Measurements from ENCODE around the gene SUFU. TPM values are rescaled to one million over a fixed set of nuclear protein-coding genes. Genes with fewer than 3 reads are reported as not detected.
A peak's percentile ranks its signal among the peaks of the same experiment; 100 is the strongest.

Gene SUFU
- total and polyA plus RNA-seq, 2 of the 13 experiments (the other 11 are each of a cell fraction or from before 2014, with no cell fraction given), result 2.9 to 5.5 TPM

DNA sequence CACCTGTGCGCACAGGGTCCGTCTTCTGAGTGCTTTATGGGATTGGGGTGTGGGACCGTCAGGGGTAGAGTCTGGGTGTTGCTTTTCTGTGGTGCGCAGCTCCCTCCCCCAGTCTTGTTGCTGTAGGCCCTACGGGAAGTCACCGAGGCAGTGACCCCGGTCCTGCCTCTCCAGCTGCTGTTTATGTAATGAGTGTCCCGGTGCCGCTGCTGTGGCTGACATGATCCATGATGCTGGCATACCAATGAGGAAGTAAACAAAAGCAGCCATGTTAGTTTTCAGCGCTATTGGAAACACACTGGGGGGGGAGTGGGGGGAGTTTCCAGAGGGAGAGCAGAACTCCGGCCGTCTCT lies 141.6 kb downstream of the SUFU start (continued):
- TF ChIP-seq, protein P1, sequence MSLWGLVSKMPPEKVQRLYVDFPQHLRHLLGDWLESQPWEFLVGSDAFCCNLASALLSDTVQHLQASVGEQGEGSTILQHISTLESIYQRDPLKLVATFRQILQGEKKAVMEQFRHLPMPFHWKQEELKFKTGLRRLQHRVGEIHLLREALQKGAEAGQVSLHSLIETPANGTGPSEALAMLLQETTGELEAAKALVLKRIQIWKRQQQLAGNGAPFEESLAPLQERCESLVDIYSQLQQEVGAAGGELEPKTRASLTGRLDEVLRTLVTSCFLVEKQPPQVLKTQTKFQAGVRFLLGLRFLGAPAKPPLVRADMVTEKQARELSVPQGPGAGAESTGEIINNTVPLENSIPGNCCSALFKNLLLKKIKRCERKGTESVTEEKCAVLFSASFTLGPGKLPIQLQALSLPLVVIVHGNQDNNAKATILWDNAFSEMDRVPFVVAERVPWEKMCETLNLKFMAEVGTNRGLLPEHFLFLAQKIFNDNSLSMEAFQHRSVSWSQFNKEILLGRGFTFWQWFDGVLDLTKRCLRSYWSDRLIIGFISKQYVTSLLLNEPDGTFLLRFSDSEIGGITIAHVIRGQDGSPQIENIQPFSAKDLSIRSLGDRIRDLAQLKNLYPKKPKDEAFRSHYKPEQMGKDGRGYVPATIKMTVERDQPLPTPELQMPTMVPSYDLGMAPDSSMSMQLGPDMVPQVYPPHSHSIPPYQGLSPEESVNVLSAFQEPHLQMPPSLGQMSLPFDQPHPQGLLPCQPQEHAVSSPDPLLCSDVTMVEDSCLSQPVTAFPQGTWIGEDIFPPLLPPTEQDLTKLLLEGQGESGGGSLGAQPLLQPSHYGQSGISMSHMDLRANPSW (CRISPR knock-in tag; IDR thresholded peaks at IDR 0.05; ENCODE audit: borderline replicate concordance), result peak; percentile 52; the same call in 1 of the 2 replicates
- TF ChIP-seq, protein P2, sequence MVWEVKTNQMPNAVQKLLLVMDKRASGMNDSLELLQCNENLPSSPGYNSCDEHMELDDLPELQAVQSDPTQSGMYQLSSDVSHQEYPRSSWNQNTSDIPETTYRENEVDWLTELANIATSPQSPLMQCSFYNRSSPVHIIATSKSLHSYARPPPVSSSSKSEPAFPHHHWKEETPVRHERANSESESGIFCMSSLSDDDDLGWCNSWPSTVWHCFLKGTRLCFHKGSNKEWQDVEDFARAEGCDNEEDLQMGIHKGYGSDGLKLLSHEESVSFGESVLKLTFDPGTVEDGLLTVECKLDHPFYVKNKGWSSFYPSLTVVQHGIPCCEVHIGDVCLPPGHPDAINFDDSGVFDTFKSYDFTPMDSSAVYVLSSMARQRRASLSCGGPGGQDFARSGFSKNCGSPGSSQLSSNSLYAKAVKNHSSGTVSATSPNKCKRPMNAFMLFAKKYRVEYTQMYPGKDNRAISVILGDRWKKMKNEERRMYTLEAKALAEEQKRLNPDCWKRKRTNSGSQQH (CRISPR knock-in tag; IDR thresholded peaks at IDR 0.05; ENCODE audit: low read depth), result 0 out of 2 replicates have a peak, but pooled peaks have one; percentile 9
- TF ChIP-seq HDAC6 (IDR thresholded peaks at IDR 0.05; ENCODE audit: low read depth, low read length), result no peak
- TF ChIP-seq CREM (IDR thresholded peaks at IDR 0.05), result 0 out of 2 replicates have a peak, but pooled peaks have one; percentile 8
- no peak for TF ChIP-seq CREM (CRISPR knock-in tag; IDR thresholded peaks at IDR 0.05)
- TF ChIP-seq, protein P3, sequence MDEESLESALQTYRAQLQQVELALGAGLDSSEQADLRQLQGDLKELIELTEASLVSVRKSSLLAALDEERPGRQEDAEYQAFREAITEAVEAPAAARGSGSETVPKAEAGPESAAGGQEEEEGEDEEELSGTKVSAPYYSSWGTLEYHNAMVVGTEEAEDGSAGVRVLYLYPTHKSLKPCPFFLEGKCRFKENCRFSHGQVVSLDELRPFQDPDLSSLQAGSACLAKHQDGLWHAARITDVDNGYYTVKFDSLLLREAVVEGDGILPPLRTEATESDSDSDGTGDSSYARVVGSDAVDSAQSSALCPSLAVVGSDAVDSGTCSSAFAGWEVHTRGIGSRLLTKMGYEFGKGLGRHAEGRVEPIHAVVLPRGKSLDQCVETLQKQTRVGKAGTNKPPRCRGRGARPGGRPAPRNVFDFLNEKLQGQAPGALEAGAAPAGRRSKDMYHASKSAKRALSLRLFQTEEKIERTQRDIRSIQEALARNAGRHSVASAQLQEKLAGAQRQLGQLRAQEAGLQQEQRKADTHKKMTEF (CRISPR knock-in tag; IDR thresholded peaks at IDR 0.05), result 0 out of 2 replicates have a peak, but pooled peaks have one; percentile 3
- no peak for TF ChIP-seq NKX3-1 (CRISPR knock-in tag; IDR thresholded peaks at IDR 0.05)
- TF ChIP-seq SKI (IDR thresholded peaks at IDR 0.05; ENCODE audit: partially characterized antibody), result peak; percentile 14
- 0 out of 2 replicates have a peak, but pooled peaks have one; percentile 63 for TF ChIP-seq ZNF256 (CRISPR knock-in tag; conservative IDR thresholded peaks at IDR 0.05)
- no peak for TF ChIP-seq ZNF282 (IDR thresholded peaks at IDR 0.05; ENCODE audit: partially characterized antibody)
- TF ChIP-seq, protein P4, sequence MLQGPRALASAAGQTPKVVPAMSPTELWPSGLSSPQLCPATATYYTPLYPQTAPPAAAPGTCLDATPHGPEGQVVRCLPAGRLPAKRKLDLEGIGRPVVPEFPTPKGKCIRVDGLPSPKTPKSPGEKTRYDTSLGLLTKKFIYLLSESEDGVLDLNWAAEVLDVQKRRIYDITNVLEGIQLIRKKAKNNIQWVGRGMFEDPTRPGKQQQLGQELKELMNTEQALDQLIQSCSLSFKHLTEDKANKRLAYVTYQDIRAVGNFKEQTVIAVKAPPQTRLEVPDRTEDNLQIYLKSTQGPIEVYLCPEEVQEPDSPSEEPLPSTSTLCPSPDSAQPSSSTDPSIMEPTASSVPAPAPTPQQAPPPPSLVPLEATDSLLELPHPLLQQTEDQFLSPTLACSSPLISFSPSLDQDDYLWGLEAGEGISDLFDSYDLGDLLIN (CRISPR knock-in tag; IDR thresholded peaks at IDR 0.05; ENCODE audit: borderline replicate concordance), result no peak
- no peak for TF ChIP-seq RELA (CRISPR knock-in tag; IDR thresholded peaks at IDR 0.05)
- TF ChIP-seq, protein P5, sequence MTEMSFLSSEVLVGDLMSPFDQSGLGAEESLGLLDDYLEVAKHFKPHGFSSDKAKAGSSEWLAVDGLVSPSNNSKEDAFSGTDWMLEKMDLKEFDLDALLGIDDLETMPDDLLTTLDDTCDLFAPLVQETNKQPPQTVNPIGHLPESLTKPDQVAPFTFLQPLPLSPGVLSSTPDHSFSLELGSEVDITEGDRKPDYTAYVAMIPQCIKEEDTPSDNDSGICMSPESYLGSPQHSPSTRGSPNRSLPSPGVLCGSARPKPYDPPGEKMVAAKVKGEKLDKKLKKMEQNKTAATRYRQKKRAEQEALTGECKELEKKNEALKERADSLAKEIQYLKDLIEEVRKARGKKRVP (CRISPR knock-in tag; IDR thresholded peaks at IDR 0.05), result peak in 1 of 2 experiments; percentile 21; a peak in 1 of 4 replicates
- TF ChIP-seq, protein P6, sequence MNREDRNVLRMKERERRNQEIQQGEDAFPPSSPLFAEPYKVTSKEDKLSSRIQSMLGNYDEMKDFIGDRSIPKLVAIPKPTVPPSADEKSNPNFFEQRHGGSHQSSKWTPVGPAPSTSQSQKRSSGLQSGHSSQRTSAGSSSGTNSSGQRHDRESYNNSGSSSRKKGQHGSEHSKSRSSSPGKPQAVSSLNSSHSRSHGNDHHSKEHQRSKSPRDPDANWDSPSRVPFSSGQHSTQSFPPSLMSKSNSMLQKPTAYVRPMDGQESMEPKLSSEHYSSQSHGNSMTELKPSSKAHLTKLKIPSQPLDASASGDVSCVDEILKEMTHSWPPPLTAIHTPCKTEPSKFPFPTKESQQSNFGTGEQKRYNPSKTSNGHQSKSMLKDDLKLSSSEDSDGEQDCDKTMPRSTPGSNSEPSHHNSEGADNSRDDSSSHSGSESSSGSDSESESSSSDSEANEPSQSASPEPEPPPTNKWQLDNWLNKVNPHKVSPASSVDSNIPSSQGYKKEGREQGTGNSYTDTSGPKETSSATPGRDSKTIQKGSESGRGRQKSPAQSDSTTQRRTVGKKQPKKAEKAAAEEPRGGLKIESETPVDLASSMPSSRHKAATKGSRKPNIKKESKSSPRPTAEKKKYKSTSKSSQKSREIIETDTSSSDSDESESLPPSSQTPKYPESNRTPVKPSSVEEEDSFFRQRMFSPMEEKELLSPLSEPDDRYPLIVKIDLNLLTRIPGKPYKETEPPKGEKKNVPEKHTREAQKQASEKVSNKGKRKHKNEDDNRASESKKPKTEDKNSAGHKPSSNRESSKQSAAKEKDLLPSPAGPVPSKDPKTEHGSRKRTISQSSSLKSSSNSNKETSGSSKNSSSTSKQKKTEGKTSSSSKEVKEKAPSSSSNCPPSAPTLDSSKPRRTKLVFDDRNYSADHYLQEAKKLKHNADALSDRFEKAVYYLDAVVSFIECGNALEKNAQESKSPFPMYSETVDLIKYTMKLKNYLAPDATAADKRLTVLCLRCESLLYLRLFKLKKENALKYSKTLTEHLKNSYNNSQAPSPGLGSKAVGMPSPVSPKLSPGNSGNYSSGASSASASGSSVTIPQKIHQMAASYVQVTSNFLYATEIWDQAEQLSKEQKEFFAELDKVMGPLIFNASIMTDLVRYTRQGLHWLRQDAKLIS (CRISPR knock-in tag; IDR thresholded peaks at IDR 0.05), result no peak
- no peak for TF ChIP-seq ZMYM4 (CRISPR knock-in tag; IDR thresholded peaks at IDR 0.05)
- no peak for TF ChIP-seq ZSCAN29 (CRISPR knock-in tag; conservative IDR thresholded peaks at IDR 0.05)

Measured in HepG2 (cell line).